ENCODE results near the gene PTMA.

Gene PTMA

GRCh38 chr2:231677632-231678104 lies 30.7 kb upstream of the PTMA start:
- DNase-seq = no peak

DNA sequence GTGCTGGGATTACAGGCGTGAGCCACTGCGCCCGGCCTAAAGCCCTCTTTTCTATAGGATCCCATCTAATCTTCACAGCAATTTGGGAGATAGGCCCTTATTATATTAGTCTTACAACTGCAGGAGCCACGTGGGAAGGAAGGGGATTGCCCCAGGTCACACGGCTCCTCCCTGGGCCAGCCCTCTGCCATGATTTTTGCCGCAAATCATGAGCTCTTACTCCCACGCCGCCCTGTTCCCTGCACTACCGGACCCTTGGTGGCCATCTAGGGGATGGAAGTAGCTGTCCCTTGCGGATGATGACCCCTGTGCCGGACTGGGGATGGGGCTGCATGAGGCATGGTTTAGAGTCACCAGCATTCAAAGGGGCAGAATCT lies 28.4 kb upstream of the PTMA start:
- DNase-seq = no peak

DNA sequence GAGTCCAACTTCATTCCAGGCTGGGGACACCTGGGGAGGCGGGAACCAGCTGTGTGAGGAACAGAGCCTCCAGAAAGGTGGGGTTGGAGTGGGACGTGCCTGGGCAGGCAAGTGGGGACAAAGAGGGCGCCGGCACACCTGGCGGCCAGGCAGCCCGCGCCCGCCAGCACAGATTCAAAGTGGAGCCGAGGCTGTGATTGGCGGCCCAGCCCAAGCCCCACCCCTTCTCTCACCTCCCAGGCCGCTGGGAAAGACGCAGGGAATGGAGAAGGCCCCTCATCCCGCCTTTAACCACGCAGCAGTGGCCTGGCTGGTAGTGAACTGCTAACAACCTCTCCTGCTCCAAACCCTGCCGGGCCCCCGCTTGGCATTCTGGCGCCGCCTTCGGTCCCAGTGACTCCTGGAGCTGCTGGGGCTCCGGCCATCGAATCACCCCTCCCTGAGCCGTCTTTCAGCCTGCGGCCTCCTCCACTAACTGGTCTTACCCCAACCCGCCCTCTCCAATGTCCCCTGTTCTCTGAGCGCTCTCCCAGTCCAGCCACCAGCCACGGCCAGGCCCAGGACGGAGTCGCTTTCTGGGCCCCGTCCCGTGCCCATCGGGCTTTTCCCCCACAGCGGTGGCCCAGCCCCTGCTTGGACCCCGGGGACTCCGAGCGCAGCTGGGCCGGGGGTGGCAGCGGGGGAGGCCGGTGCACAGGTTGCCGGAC lies 27.9 kb upstream of the PTMA start:
- peak; percentile 78 for DNase-seq

- DNase-seq = no peak
Measured at GRCh38 chr2:231680992-231681852, 27.1 kb upstream of the PTMA start.

- DNase-seq = no peak
Measured at GRCh38 chr2:231682603-231683291, 25.6 kb upstream of the PTMA start.

DNA sequence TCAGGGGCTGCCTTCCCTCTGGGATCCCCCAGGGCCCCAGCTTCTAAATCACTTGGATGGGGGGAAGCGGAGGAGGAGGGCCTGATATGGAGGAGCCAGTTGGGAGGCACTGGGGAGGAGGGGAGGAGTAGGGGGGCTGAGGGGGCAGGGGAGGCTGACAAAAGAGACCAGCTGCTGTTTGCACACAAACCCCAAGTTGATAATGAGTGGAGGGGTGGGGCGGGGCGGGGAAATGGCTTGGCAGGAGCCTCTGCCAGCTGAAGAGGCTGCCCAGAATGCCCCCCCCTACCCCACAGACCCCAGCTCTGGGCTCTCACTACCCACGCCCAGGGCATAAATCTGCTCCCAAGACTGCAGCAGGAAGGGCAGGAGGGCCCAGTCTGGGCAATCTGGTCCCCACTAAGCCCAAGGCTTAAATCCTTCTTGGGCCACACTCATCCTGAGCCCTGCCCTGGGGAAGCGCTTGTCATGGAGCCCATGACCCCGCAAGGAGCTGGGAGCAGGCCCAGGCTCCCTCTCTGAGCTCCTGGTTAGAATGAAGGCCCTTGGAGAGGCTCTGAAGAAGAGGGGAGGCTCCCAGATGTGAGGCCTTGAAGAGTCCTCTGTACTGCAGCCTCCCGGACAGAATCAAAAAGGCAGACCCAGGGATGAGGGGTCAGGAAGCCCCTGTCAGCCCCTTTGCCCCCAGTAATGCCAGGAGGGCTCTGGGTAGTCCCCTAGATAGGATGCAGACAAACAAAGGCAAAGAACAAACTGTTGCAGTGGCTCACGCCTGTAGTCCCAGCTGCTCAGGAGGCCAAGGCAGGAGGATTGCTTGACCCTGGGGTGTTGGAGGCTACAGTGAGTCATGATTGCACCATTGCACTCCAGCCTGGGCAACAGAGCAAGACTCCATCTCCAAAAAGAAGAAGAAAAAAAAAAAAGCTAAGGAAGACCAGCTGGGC lies 24.8 kb upstream of the PTMA start:
- no peak for DNase-seq

- no peak for DNase-seq
Measured at GRCh38 chr2:231684314-231685223, 23.8 kb upstream of the PTMA start.

- DNase-seq = no peak
Measured at GRCh38 chr2:231685349-231686191, 22.8 kb upstream of the PTMA start.

GRCh38 chr2:231686192-231687100 lies 21.9 kb upstream of the PTMA start:
- no peak for DNase-seq

GRCh38 chr2:231687133-231687852 lies 21.0 kb upstream of the PTMA start:
- no peak for DNase-seq

- no peak for DNase-seq
Measured at GRCh38 chr2:231687961-231688360, 20.4 kb upstream of the PTMA start.

GRCh38 chr2:231688719-231689118 lies 19.6 kb upstream of the PTMA start:
- no peak for DNase-seq

- DNase-seq = no peak
Measured at GRCh38 chr2:231689124-231689893, 19.0 kb upstream of the PTMA start.

DNA sequence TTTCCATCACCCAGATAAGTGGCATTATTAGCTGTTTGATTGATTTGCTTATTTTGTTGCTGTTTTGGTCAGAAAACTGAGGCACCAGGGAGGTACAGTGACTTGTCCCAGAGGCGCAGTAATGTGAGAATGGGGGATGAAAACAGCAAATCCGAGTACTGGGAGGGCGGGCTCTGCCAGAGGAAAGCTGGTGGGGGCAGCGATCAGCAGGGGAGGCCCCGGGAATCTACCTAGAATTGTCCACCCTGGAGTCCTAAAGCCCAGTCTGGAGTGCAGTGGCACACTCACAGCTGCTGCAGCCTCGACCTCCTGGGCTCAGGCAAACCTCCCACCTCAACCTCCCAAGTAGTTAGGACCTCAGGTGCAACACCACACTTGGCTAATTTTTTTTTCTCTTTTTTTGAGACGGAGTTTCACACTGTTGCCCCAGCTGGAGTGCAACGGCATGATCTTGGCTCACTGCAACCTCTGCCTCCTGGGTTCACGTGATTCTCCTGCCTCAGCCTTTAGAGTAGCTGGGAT lies 17.0 kb upstream of the PTMA start:
- DNase-seq = no peak

DNA sequence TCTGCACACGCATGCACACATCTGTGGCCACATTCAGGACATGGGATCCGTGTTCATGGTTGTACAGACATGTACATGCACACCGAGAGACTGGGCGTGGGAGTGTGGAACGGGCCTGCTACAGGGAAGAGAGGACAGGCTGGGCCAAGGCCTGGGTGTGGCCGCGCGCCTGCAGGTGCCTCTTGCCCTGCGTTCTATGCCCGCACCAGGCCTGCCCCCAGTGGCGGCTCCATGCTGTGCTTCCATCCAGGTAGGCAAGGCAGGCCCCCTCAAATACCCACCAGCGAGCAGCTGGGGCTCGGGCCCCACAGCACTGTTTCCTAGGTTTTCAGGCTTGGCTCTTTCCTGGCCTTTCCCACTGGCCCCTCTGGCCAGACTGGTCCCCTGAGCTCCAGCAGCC lies 15.5 kb upstream of the PTMA start:
- no peak for DNase-seq

GRCh38 chr2:231693956-231694355 lies 14.4 kb upstream of the PTMA start:
- no peak for DNase-seq

GRCh38 chr2:231696004-231696367 lies 12.3 kb upstream of the PTMA start:
- no peak for DNase-seq

DNA sequence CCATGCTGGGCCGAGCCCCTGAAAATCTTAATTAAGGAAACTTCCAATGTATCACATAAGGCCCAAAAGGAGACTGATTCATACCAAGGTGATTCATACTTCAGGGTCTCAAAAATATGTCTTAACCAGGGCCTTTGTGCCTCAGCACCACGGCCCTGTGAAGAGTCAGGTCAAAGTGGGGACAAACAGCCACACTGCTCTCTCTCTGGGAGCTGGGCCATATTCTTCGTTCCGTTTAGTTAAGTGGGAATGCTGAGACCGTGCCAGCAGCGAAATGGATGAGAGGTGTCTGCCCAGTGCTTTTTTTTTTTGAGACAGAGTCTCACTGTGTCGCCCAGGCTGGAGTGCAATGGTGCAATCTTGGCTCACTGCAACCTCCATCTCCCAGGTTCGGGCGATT lies 9.3 kb upstream of the PTMA start:
- DNase-seq = no peak
